Thyroid gland (tissue), 4 donors: ENCODE data around the gene IGSF10.

Source experiments
- CTCF ChIP-seq, 6 experiments: fragments of 200-600 bp in 3 of 6; fragments of 450-650 bp in 3 of 6; sonication (generic) in 3 of 6; IDR thresholded peaks; one replicate each; pipeline ENCODE4 v1.5.1; 2016 to 2019; ENCODE audit warnings: antibody characterized with exemption in 6 of 6, mild to moderate bottlenecking in 2 of 6, inconsistent platforms in 1 of 6, moderate library complexity in 1 of 6
- POLR2A ChIP-seq, 2 donors: fragments of 450-650 bp; IDR thresholded peaks; one replicate each; pipeline ENCODE4 v1.6.1; 2017; ENCODE audit warnings: antibody characterized with exemption in 2 of 2, mild to moderate bottlenecking in 2 of 2, moderate library complexity in 1 of 2

- TF ChIP-seq CTCF (IDR thresholded peaks at IDR 0.05) (no peak), POLR2A (IDR thresholded peaks at IDR 0.05) (no peak)
Observed at GRCh38 chr3:151436675-151437446, 24.0 kb downstream of the IGSF10 start.
